MM.1S (cell line): ENCODE data around the gene ARHGEF1.

Source experiments
- DNase-seq: peaks from one replicate; pipeline ENCODE4 v3.0.0-alpha.2; 2015
- H2AFZ ChIP-seq: fragments of 300-600 bp; sonication (generic); 2 replicates; pipeline ENCODE4 v1.6.0; 2016; ENCODE audit warnings: antibody characterized with exemption, low read length
- H3F3A ChIP-seq: fragments of 300-600 bp; sonication (generic); 2 replicates; pipeline ENCODE4 v1.6.1; 2016; ENCODE audit warnings: mild to moderate bottlenecking, antibody characterized with exemption, low read length, moderate library complexity, mixed read lengths; ENCODE audit not compliant: insufficient read depth
- H3K27ac ChIP-seq: fragments of 300-600 bp; sonication (generic); 2 replicates; pipeline ENCODE4 v1.5.1; 2016; ENCODE audit warnings: mild to moderate bottlenecking, low read length
- H3K27me3 ChIP-seq: fragments of 300-600 bp; sonication (generic); replicated peaks from 2 replicates; pipeline ENCODE4 v1.6.0; 2016; ENCODE audit warnings: low read length; ENCODE audit not compliant: insufficient read depth
- H3K36me3 ChIP-seq: fragments of 300-600 bp; sonication (generic); replicated peaks from 2 replicates; pipeline ENCODE4 v1.6.1; 2016; ENCODE audit warnings: mild to moderate bottlenecking, low read length, mixed read lengths; ENCODE audit not compliant: insufficient read depth
- H3K4me1 ChIP-seq: fragments of 300-600 bp; sonication (generic); 2 replicates; pipeline ENCODE4 v1.6.1; 2016; ENCODE audit warnings: low read length, mixed read lengths
- H3K4me2 ChIP-seq: fragments of 300-600 bp; sonication (generic); 2 replicates; pipeline ENCODE4 v1.6.0; 2016; ENCODE audit warnings: low read depth, low read length
- H3K4me3 ChIP-seq: fragments of 300-600 bp; sonication (generic); 2 replicates; pipeline ENCODE4 v1.5.1; 2016; ENCODE audit warnings: low read length, mixed read lengths
- H3K79me2 ChIP-seq: fragments of 300-600 bp; sonication (generic); 2 replicates; pipeline ENCODE4 v1.6.1; 2016; ENCODE audit warnings: mixed run types, low read length, mixed read lengths
- H3K9ac ChIP-seq: fragments of 300-600 bp; sonication (generic); 2 replicates; pipeline ENCODE4 v1.6.1; 2016; ENCODE audit warnings: low read length, mixed read lengths
- H3K9me2 ChIP-seq: fragments of 300-600 bp; sonication (generic); replicated peaks from 2 replicates; pipeline ENCODE4 v1.6.1; 2016; ENCODE audit warnings: mild to moderate bottlenecking, low read length, mixed read lengths; ENCODE audit not compliant: insufficient read depth
- H3K9me3 ChIP-seq: fragments of 300-600 bp; sonication (generic); replicated peaks from 2 replicates; pipeline ENCODE4 v1.6.1; 2016; ENCODE audit warnings: mild to moderate bottlenecking, low read length, mixed read lengths; ENCODE audit not compliant: insufficient read depth
- H4K20me1 ChIP-seq: fragments of 300-600 bp; sonication (generic); 2 replicates; pipeline ENCODE4 v1.6.1; 2016; ENCODE audit warnings: mild to moderate bottlenecking, low read length, moderate library complexity, mixed read lengths; ENCODE audit not compliant: insufficient read depth
- CTCF ChIP-seq: fragments of 300-600 bp; sonication (generic); IDR thresholded peaks from 2 replicates; pipeline ENCODE4 v1.5.1; 2016; ENCODE audit warnings: antibody characterized with exemption, low read length, mixed read lengths
- EZH2 ChIP-seq: fragments of 300-600 bp; sonication (generic); optimal IDR thresholded peaks from 2 replicates; pipeline ENCODE3; 2017; ENCODE audit warnings: low read depth, mild to moderate bottlenecking, antibody characterized with exemption, low read length, mixed read lengths
- EZH2phosphoT487 ChIP-seq: fragments of 300-600 bp; sonication (generic); IDR thresholded peaks from 2 replicates; pipeline ENCODE4 v1.6.1; 2018; ENCODE audit warnings: antibody characterized with exemption, low read length

Gene ARHGEF1

GRCh38 chr19:41901707-41902360, 18.9 kb downstream of the ARHGEF1 start:
- H2AFZ ChIP-seq, result no peak overlapping the region
- no peak overlapping the region for H3K9ac ChIP-seq
- no peak for DNase-seq
- no peaks in the 10 kb centered on the region for H3K27me3 ChIP-seq
- H3K9me2 ChIP-seq, result no peaks in the 10 kb centered on the region
- H3K9me3 ChIP-seq, result no peaks in the 10 kb centered on the region
- H3K4me3 ChIP-seq, result no peak overlapping the region
- TF ChIP-seq EZH2phosphoT487 (no peak), EZH2 (no peak), CTCF (no peak)
- H4K20me1 ChIP-seq, result no peaks in the 10 kb centered on the region
- H3F3A ChIP-seq, result no peaks in the 10 kb centered on the region
- no peaks in the 10 kb centered on the region for H3K36me3 ChIP-seq
- no peaks in the 10 kb centered on the region for H3K79me2 ChIP-seq
- H3K4me2 ChIP-seq, result no peak overlapping the region
- no peaks in the 10 kb centered on the region for H3K4me1 ChIP-seq
- no peak overlapping the region for H3K27ac ChIP-seq

GRCh38 chr19:41902594-41902993, 19.6 kb downstream of the ARHGEF1 start:
- no peaks in the 10 kb centered on the region for H4K20me1 ChIP-seq
- DNase-seq, result no peak

GRCh38 chr19:41903193-41903953, 20.4 kb downstream of the ARHGEF1 start:
- TF ChIP-seq EZH2phosphoT487 (no peak), EZH2 (no peak), CTCF (no peak)
- Histone ChIP-seq H3K4me3 (no peak overlapping the region), H3K36me3 (no peaks in the 10 kb centered on the region), H3K27ac (no peak overlapping the region), H3K27me3 (no peaks in the 10 kb centered on the region), H4K20me1 (no peaks in the 10 kb centered on the region), H3K9me3 (no peaks in the 10 kb centered on the region), H3K4me2 (no peak overlapping the region), H3K9me2 (no peaks in the 10 kb centered on the region), H3F3A (no peaks in the 10 kb centered on the region), H2AFZ (no peak overlapping the region), H3K9ac (no peak overlapping the region), H3K4me1 (no peaks in the 10 kb centered on the region), H3K79me2 (no peaks in the 10 kb centered on the region)
- no peak for DNase-seq

More at GRCh38 chr19:41902594-41902993, 19.6 kb downstream of the ARHGEF1 start:
- no peaks in the 10 kb centered on the region for H3K79me2 ChIP-seq
- TF ChIP-seq EZH2phosphoT487 (no peak), CTCF (no peak)
- H3K9ac ChIP-seq, result no peak overlapping the region
- no peak overlapping the region for H3K27ac ChIP-seq
- H3K36me3 ChIP-seq, result no peaks in the 10 kb centered on the region
- no peak overlapping the region for H3K4me3 ChIP-seq
- H3K4me2 ChIP-seq, result no peak overlapping the region
- H3F3A ChIP-seq, result no peaks in the 10 kb centered on the region
- no peaks in the 10 kb centered on the region for H3K9me2 ChIP-seq
- H2AFZ ChIP-seq, result no peak overlapping the region
- H3K27me3 ChIP-seq, result no peaks in the 10 kb centered on the region
- no peaks in the 10 kb centered on the region for H3K4me1 ChIP-seq
- no peaks in the 10 kb centered on the region for H3K9me3 ChIP-seq
